K562 (cell line): ENCODE measurements around the gene STXBP5L. TPM values are rescaled to one million over a fixed set of nuclear protein-coding genes. Genes with fewer than 3 reads are reported as not detected.

Experiments
- ATAC-seq: fragments of 200-7000 bp; cut with Tn5 transposase; 3 replicates; pipeline ENCODE4 v1.9.1; 2020; ENCODE audit warnings: moderate library complexity
- BruUV-seq: library from RNA; stranded (reverse); fragments of 400-500 nt; replicated peaks from 2 replicates; lab custom pipeline; 2021; lab: Mats Ljungman, UMichigan
- CTCF ChIA-PET: fragments of 300-600 bp; formaldehyde crosslinking; extraction: SDS; loops from one replicate; lab custom pipeline; 2021; ENCODE audit warnings: low intra/inter-chr PET ratio; lab: Yijun Ruan, JAX
- POLR2A ChIA-PET: fragments of 300-600, 350-650 bp; sonication (Branson Sonifier 250); formaldehyde crosslinking; extraction: SDS; loops from one replicate; lab custom pipeline; 2021; ENCODE audit warnings: antibody characterized with exemption, inconsistent platforms; lab: Yijun Ruan, JAX
- DNase-seq, 4 experiments: peaks; one replicate each; pipeline versions ENCODE4 v3.0.0 to v3.0.0-alpha.2; 2011 to 2018; ENCODE audit warnings: low spot score in 3 of 4, mixed read lengths in 3 of 4; ENCODE audit errors: extremely low read depth in 1 of 4
- FAIRE-seq: peaks from 2 replicates; lab custom pipeline; 2011; peaks lifted over from hg19 to GRCh38; lab: Jason Lieb, UNC
- H2AFZ ChIP-seq: 2 replicates; pipeline ENCODE4 v1.6.0; 2011; ENCODE audit warnings: low read depth, low read length, control low read depth, inconsistent platforms
- H3K27ac ChIP-seq: fragments of 200-600 bp; 3 replicates; pipeline ENCODE4 v1.8.0; 2011; ENCODE audit warnings: low read depth, mild to moderate bottlenecking, control low read depth, inconsistent platforms, low read length, moderate library complexity, mixed read lengths; ENCODE audit errors: extremely low read depth
- H3K27me3 ChIP-seq, 2 experiments: fragments of 300-600 bp in 1 of 2; 2 replicates in 1 of 2; 3 replicates in 1 of 2; pipeline versions ENCODE4 v1.6.0 to v1.8.0; 2011; ENCODE audit warnings: inconsistent platforms in 2 of 2, low read length in 2 of 2, mild to moderate bottlenecking in 1 of 2, mixed read lengths in 1 of 2, moderate library complexity in 1 of 2; ENCODE audit not compliant: control insufficient read depth in 2 of 2, insufficient read depth in 2 of 2
- H3K36me3 ChIP-seq: fragments of 300-600 bp; 3 replicates; pipeline ENCODE4 v1.8.0; 2011; ENCODE audit warnings: mild to moderate bottlenecking, low read length, inconsistent platforms; ENCODE audit not compliant: control insufficient read depth, insufficient read depth
- H3K4me1 ChIP-seq, 2 experiments: fragments of 200-600 bp in 1 of 2; replicated peaks in 1 of 2; 2 replicates in 1 of 2; 3 replicates in 1 of 2; pipeline versions ENCODE4 v1.5.1 to v1.8.0; 2011; ENCODE audit warnings: inconsistent platforms in 2 of 2, low read length in 2 of 2, mild to moderate bottlenecking in 1 of 2, mixed read lengths in 1 of 2, moderate library complexity in 1 of 2; ENCODE audit not compliant: control insufficient read depth in 2 of 2, insufficient read depth in 2 of 2
- H3K4me2 ChIP-seq: 2 replicates; pipeline ENCODE4 v1.6.1; 2011; ENCODE audit warnings: low read length, control low read depth, inconsistent platforms, mixed read lengths; ENCODE audit not compliant: insufficient read depth
- H3K4me3 ChIP-seq: fragments of 200-600 bp; sonication (generic), shearing (Covaris generic); 2 replicates; pipeline ENCODE4 v1.5.1; 2016; ENCODE audit warnings: control low read depth, inconsistent platforms
- H3K79me2 ChIP-seq: fragments of 200-600 bp; 3 replicates; pipeline ENCODE4 v1.8.0; 2011; ENCODE audit warnings: low read length, inconsistent platforms; ENCODE audit not compliant: control insufficient read depth, insufficient read depth
- H3K9ac ChIP-seq, 2 experiments: 2 replicates each; pipeline versions ENCODE4 v1.6.0 to v1.6.1; 2011; ENCODE audit warnings: low read depth in 2 of 2, low read length in 2 of 2, control low read depth in 1 of 2, inconsistent platforms in 1 of 2, mild to moderate bottlenecking in 1 of 2, mixed read lengths in 1 of 2; ENCODE audit not compliant: insufficient read depth in 1 of 2
- H3K9me1 ChIP-seq: one replicate; pipeline ENCODE4 v1.6.0; 2011; ENCODE audit warnings: inconsistent platforms, mild to moderate bottlenecking, low read length, moderate library complexity; ENCODE audit not compliant: control insufficient read depth, insufficient read depth
- H3K9me3 ChIP-seq: replicated peaks from 2 replicates; pipeline ENCODE4 v1.5.1; 2011; ENCODE audit warnings: low read depth, low read length, inconsistent platforms; ENCODE audit not compliant: control insufficient read depth, insufficient read depth
- H4K20me1 ChIP-seq: replicated peaks from 2 replicates; pipeline ENCODE4 v1.6.1; 2011; ENCODE audit warnings: low read length, inconsistent platforms, mixed read lengths; ENCODE audit not compliant: control insufficient read depth, insufficient read depth
- CHCHD3 ChIP-seq: fragments of 250-450 bp; sonication (Bioruptor Pico); IDR thresholded peaks from 2 replicates; pipeline ENCODE4 v2.1.2; 2022; ENCODE audit warnings: mild to moderate bottlenecking
- GATA2 ChIP-seq: sonication (generic); formaldehyde crosslinking; IDR thresholded peaks from 2 replicates; pipeline ENCODE4 v1.4.0; 2020; ENCODE audit warnings: mild to moderate bottlenecking, missing genetic modification reagents
- HIVEP1 ChIP-seq: fragments of 250-450 bp; sonication (Bioruptor Pico); IDR thresholded peaks from 2 replicates; pipeline ENCODE4 v1.4.0; 2020; ENCODE audit warnings: mild to moderate bottlenecking
- ZNF778 ChIP-seq: fragments of 450-650 bp; formaldehyde crosslinking; IDR thresholded peaks from 2 replicates; pipeline ENCODE4 v1.4.0; 2020; ENCODE audit warnings: mild to moderate bottlenecking, moderate library complexity
- WGBS: fragments of 100-300 bp; shearing (Covaris generic); methylation state at CpG from one replicate; pipeline ENCODE4 v1.1.6; 2016; ENCODE audit warnings: low coverage, mixed read lengths; ENCODE audit not compliant: insufficient coverage; ENCODE audit errors: missing lambda C conversion rate; 5-methylcytosine and 5-hydroxymethylcytosine counted together
- in situ Hi-C: fragments of 300-500 bp; cut with MboI; formaldehyde crosslinking; loops from 4 replicates; pipeline ENCODE4 v1.15.0; 2018; ENCODE audit warnings: inconsistent platforms, mixed read lengths
- intact Hi-C: fragments of 100-400 bp; cut with micrococcal nuclease; formaldehyde crosslinking; loops from 2 replicates; pipeline ENCODE4 v1.14.2; 2022
- polyA plus RNA-seq, 8 experiments: library from polyadenylated mRNA; depleted of rRNA in 4 of 8; stranded (reverse) in 5 of 8; unstranded in 3 of 8; fragments of >200 nt; fragmentation: Nextera tagmentation in 2 of 8; fragmentation: Illumina TruSeq in 1 of 8; extraction: Ambion mirVana in 2 of 8; extraction: Trizol in 1 of 8; gene quantifications; 2 replicates each; pipeline versions ENCODE4 v1.2.1 to v1.2.3, GENCODE V29; 2011 to 2014; ENCODE audit warnings: inconsistent platforms in 1 of 8, missing spikeins in 1 of 8
- total RNA-seq, 7 experiments: library from RNA; depleted of rRNA in 6 of 7; stranded (reverse); fragments of >200 nt in 6 of 7; fragmentation: Illumina TruSeq in 2 of 7; extraction: Trizol in 2 of 7; gene quantifications; 2 replicates each; pipeline versions ENCODE4 v1.2.1 to v1.2.3, GENCODE V29; 2011 to 2021; ENCODE audit warnings: low replicate concordance in 1 of 7

The STXBP5L gene
- total and polyA plus RNA-seq, 9 of the 15 experiments (the other 6 are each of a cell fraction or from before 2014, with no cell fraction given): 0.03 to 0.04 (median 0.03) TPM; not detected in 6

GRCh38 chr3:120879411-120879810 is 28.6 kb upstream of the STXBP5L start:
- H3K36me3 ChIP-seq: no peaks in the 10 kb centered on the region
- H3K4me3 ChIP-seq: no peak overlapping the region
- DNase-seq: no peak
- CTCF ChIA-PET: no interaction called here
- H3K4me1 ChIP-seq: no peaks in the 10 kb centered on the region
- 2% methylated on average over 4 of the region's 4 CpGs for WGBS
- no peak overlapping the region for H3K9ac ChIP-seq
- BruUV-seq: no TSS peak
- H3K4me2 ChIP-seq: no peak overlapping the region
- H3K27ac ChIP-seq: no peak overlapping the region
- no peaks in the 10 kb centered on the region for H3K79me2 ChIP-seq
- no peaks in the 10 kb centered on the region for H4K20me1 ChIP-seq
- H3K9me3 ChIP-seq: no peaks in the 10 kb centered on the region
- H3K27me3 ChIP-seq: no peaks in the 10 kb centered on the region
- FAIRE-seq: no peak
- no peak overlapping the region for H2AFZ ChIP-seq
- H3K9me1 ChIP-seq: no peaks in the 10 kb centered on the region
- TF ChIP-seq GATA2 (CRISPR knock-in tag): no peak
- no peak for TF ChIP-seq ZNF778 (CRISPR knock-in tag)
- in situ Hi-C loops (no loop called here), intact Hi-C loops (no loop called here)
- ATAC-seq: no peak
- POLR2A ChIA-PET: no interaction called here

- CTCF ChIA-PET: no interaction called here
- no peak for FAIRE-seq
- in situ Hi-C loops: no loop called here
Measured at GRCh38 chr3:120892921-120893320, 15.1 kb upstream of the STXBP5L start.

More at GRCh38 chr3:120892921-120893320, 15.1 kb upstream of the STXBP5L start:
- Histone ChIP-seq H3K4me1 (no peaks in the 10 kb centered on the region), H3K9me3 (no peaks in the 10 kb centered on the region), H4K20me1 (no peaks in the 10 kb centered on the region), H2AFZ (no peak overlapping the region), H3K27ac (no peak overlapping the region), H3K4me3 (no peak overlapping the region), H3K36me3 (no peaks in the 10 kb centered on the region), H3K9me1 (no peaks in the 10 kb centered on the region), H3K4me2 (no peak overlapping the region), H3K9ac (no peak overlapping the region), H3K79me2 (no peaks in the 10 kb centered on the region), H3K27me3 (no peaks in the 10 kb centered on the region)
- DNase-seq (no peak), ATAC-seq (no peak)
- no TSS peak for BruUV-seq
- TF ChIP-seq CHCHD3 (CRISPR knock-in tag) (no peak), HIVEP1 (CRISPR knock-in tag) (no peak)
- POLR2A ChIA-PET: no interaction called here
- intact Hi-C loops: no loop called here
